Stimulated activated naive B cell treated with anti-CD40 and anti-IgM and Interleukin-4, amounts not matched to agents 10 μg/mL and 1 μg/mL and 100 μg/mL, for 72 hours (primary cell): ENCODE data around the gene JSRP1.
A peak's percentile ranks its signal among the peaks of the same experiment; 100 is the strongest.
"Not testable (repeated sequence)": the region's sequence is repeated elsewhere in the genome, so short reads cannot be mapped to it uniquely, and the experiment has no call there.

Experiments
- ATAC-seq, 2 donors: fragments of 150-1000 bp; cut with Tn5 transposase; replicated peaks; 2 replicates each; pipeline ENCODE4 v1.10.0; 2021; ENCODE audit warnings: moderate library complexity in 1 of 2
- DNase-seq: peaks from one replicate; pipeline ENCODE4 v3.0.0; 2021
- H3K27ac Mint-ChIP-seq: one replicate; pipeline ENCODE4 v1.8.0; 2022; ENCODE audit warnings: mild to moderate bottlenecking, mixed read lengths
- H3K27me3 Mint-ChIP-seq, 2 donors: one replicate each; pipeline ENCODE4 v1.8.0; 2022; ENCODE audit warnings: mixed read lengths in 2 of 2
- H3K36me3 Mint-ChIP-seq, 2 donors: one replicate each; pipeline ENCODE4 v1.8.0; 2022; ENCODE audit warnings: mixed read lengths in 2 of 2, mild to moderate bottlenecking in 1 of 2
- H3K4me1 Mint-ChIP-seq, 2 donors: one replicate each; pipeline ENCODE4 v1.8.0; 2022; ENCODE audit warnings: mixed read lengths in 2 of 2, mild to moderate bottlenecking in 1 of 2
- H3K4me3 Mint-ChIP-seq, 2 donors: one replicate each; pipeline ENCODE4 v1.8.0; 2022; ENCODE audit warnings: mild to moderate bottlenecking in 2 of 2, mixed read lengths in 2 of 2, moderate library complexity in 1 of 2
- H3K9me3 Mint-ChIP-seq, 2 donors: one replicate each; pipeline ENCODE4 v1.8.0; 2022; ENCODE audit warnings: mixed read lengths in 2 of 2, mild to moderate bottlenecking in 1 of 2

Gene JSRP1

GRCh38 chr19:2288818-2289713, 32.8 kb upstream of the JSRP1 start:
- no peaks in the 10 kb centered on the region for H3K9me3 Mint-ChIP-seq
- ATAC-seq (peak; percentile 41 to 42), DNase-seq (no peak)
- H3K27ac Mint-ChIP-seq, result peak overlapping the region; percentile 97
- H3K4me3 Mint-ChIP-seq, result peak overlapping the region; percentile 84 to 87
- H3K4me1 Mint-ChIP-seq, result peaks cover 44 to 70% of the 10 kb centered on the region in 2 donors
- peaks cover 14 to 18% of the 10 kb centered on the region in 2 donors for H3K36me3 Mint-ChIP-seq
- no peaks in the 10 kb centered on the region for H3K27me3 Mint-ChIP-seq

- Mint-ChIP-seq H3K4me3 (peak overlapping the region; percentile 84 to 87), H3K27ac (peak overlapping the region; percentile 97), H3K36me3 (peaks cover 10 to 15% of the 10 kb centered on the region in 2 donors), H3K4me1 (peaks cover 40 to 63% of the 10 kb centered on the region in 2 donors), H3K27me3 (no peaks in the 10 kb centered on the region), H3K9me3 (no peaks in the 10 kb centered on the region)
- DNase-seq (no peak), ATAC-seq (no peak)
Observed at GRCh38 chr19:2288338-2288817, 32.2 kb upstream of the JSRP1 start.

- peak overlapping the region; percentile 34 to 84 for H3K4me3 Mint-ChIP-seq
- H3K27ac Mint-ChIP-seq, result peak overlapping the region; percentile 97
- H3K4me1 Mint-ChIP-seq, result peaks cover 37 to 61% of the 10 kb centered on the region in 2 donors
Observed at GRCh38 chr19:2287585-2288337, 31.5 kb upstream of the JSRP1 start.

GRCh38 chr19:2286402-2287140, 30.4 kb upstream of the JSRP1 start:
- no peaks in the 10 kb centered on the region for H3K27me3 Mint-ChIP-seq

More at GRCh38 chr19:2287585-2288337, 31.5 kb upstream of the JSRP1 start:
- Mint-ChIP-seq H3K36me3 (peaks cover 7 to 11% of the 10 kb centered on the region in 2 donors), H3K27me3 (no peaks in the 10 kb centered on the region), H3K9me3 (no peaks in the 10 kb centered on the region)
- ATAC-seq, result no peak
- no peak for DNase-seq

GRCh38 chr19:2283835-2284507, 27.8 kb upstream of the JSRP1 start:
- DNase-seq (no peak), ATAC-seq (no peak)
- no peak overlapping the region for H3K27ac Mint-ChIP-seq
- peaks cover 0 to 4% of the 10 kb centered on the region in 2 donors for H3K36me3 Mint-ChIP-seq
- H3K27me3 Mint-ChIP-seq, result no peaks in the 10 kb centered on the region
- peaks cover 32 to 49% of the 10 kb centered on the region in 2 donors for H3K4me1 Mint-ChIP-seq
- H3K9me3 Mint-ChIP-seq, result no peaks in the 10 kb centered on the region
- no peak overlapping the region for H3K4me3 Mint-ChIP-seq

More at GRCh38 chr19:2286402-2287140, 30.4 kb upstream of the JSRP1 start:
- ATAC-seq, result no peak
- peaks cover 0 to 6% of the 10 kb centered on the region in 2 donors for H3K36me3 Mint-ChIP-seq
- peak overlapping the region in 1 of 2 donors; percentile 29 for H3K4me3 Mint-ChIP-seq
- peaks cover 42 to 64% of the 10 kb centered on the region in 2 donors for H3K4me1 Mint-ChIP-seq
- no peak for DNase-seq
- no peak overlapping the region for H3K27ac Mint-ChIP-seq
- H3K9me3 Mint-ChIP-seq, result no peaks in the 10 kb centered on the region

- Mint-ChIP-seq H3K4me3 (peak overlapping the region; percentile 80 to 82), H3K4me1 (peaks cover 22 to 38% of the 10 kb centered on the region in 2 donors), H3K27me3 (no peaks in the 10 kb centered on the region), H3K36me3 (no peaks in the 10 kb centered on the region), H3K9me3 (no peaks in the 10 kb centered on the region), H3K27ac (peak overlapping the region; percentile 47)
- no peak for ATAC-seq
- DNase-seq, result no peak
Observed at GRCh38 chr19:2282862-2283237, 26.6 kb upstream of the JSRP1 start.

GRCh38 chr19:2282062-2282861, 26.0 kb upstream of the JSRP1 start, which contains the start of gene PEAK3:
Gene PEAK3 (minus strand): TSS chr19:2282175. CDS start chr19:2280931, 1,244 bp downstream.
- H3K27me3 Mint-ChIP-seq, result no peaks in the 10 kb centered on the region
- H3K4me3 Mint-ChIP-seq, result peak within 1 kb of the TSS; percentile 80 to 82
- peaks cover 19 to 36% of the 10 kb centered on the region in 2 donors for H3K4me1 Mint-ChIP-seq
- DNase-seq (no peak), ATAC-seq (peak; percentile 71)
- peaks cover 0 to 3% of the 10 kb centered on the region in 2 donors for H3K36me3 Mint-ChIP-seq
- H3K27ac Mint-ChIP-seq, result peak within 1 kb of the TSS; percentile 76
- H3K9me3 Mint-ChIP-seq, result no peaks in the 10 kb centered on the region

GRCh38 chr19:2281265-2282061, 25.2 kb upstream of the JSRP1 start:
- Mint-ChIP-seq H3K4me3 (peak overlapping the region; percentile 80 to 82), H3K27ac (peak overlapping the region; percentile 76)

GRCh38 chr19:2280633-2281264, 24.5 kb upstream of the JSRP1 start:
- Mint-ChIP-seq H3K36me3 (peaks cover 3 to 10% of the 10 kb centered on the region in 2 donors), H3K27me3 (no peaks in the 10 kb centered on the region)

More at GRCh38 chr19:2281265-2282061, 25.2 kb upstream of the JSRP1 start:
- not testable (repeated sequence) for H3K36me3 Mint-ChIP-seq, H3K9me3 Mint-ChIP-seq, DNase-seq, H3K27me3 Mint-ChIP-seq
- ATAC-seq, result peak; percentile 14 to 24
- peaks cover 19 to 34% of the 10 kb centered on the region in 2 donors for H3K4me1 Mint-ChIP-seq

GRCh38 chr19:2278459-2279158, 22.4 kb upstream of the JSRP1 start:
- Mint-ChIP-seq H3K27me3 (no peaks in the 10 kb centered on the region), H3K9me3 (no peaks in the 10 kb centered on the region), H3K36me3 (peaks cover 17 to 24% of the 10 kb centered on the region in 2 donors), H3K4me3 (no peak overlapping the region), H3K27ac (no peak overlapping the region), H3K4me1 (peaks cover 29 to 42% of the 10 kb centered on the region in 2 donors)
- no peak for DNase-seq
- ATAC-seq, result no peak

More at GRCh38 chr19:2280633-2281264, 24.5 kb upstream of the JSRP1 start:
- no peaks in the 10 kb centered on the region for H3K9me3 Mint-ChIP-seq
- H3K27ac Mint-ChIP-seq, result peak overlapping the region; percentile 47
- no peak for DNase-seq
- ATAC-seq, result no peak
- no peak overlapping the region for H3K4me3 Mint-ChIP-seq
- H3K4me1 Mint-ChIP-seq, result peaks cover 18 to 30% of the 10 kb centered on the region in 2 donors

- no peak for ATAC-seq
- H3K4me3 Mint-ChIP-seq, result no peak overlapping the region
- peaks cover 32 to 46% of the 10 kb centered on the region in 2 donors for H3K4me1 Mint-ChIP-seq
- H3K27me3 Mint-ChIP-seq, result no peaks in the 10 kb centered on the region
- no peaks in the 10 kb centered on the region for H3K9me3 Mint-ChIP-seq
- H3K27ac Mint-ChIP-seq, result peak overlapping the region; percentile 81
- peaks cover 27 to 38% of the 10 kb centered on the region in 2 donors for H3K36me3 Mint-ChIP-seq
- DNase-seq, result no peak
Observed at GRCh38 chr19:2277138-2277537, 20.9 kb upstream of the JSRP1 start.
